Left ventricle myocardium inferior (tissue), 1 donor: ENCODE measurements around the gene GNG3. TPM values are rescaled to one million over a fixed set of nuclear protein-coding genes. Genes with fewer than 3 reads are reported as not detected.
"Not testable (repeated sequence)": the region's sequence is repeated elsewhere in the genome, so short reads cannot be mapped to it uniquely, and the experiment has no call there.

Source experiments
- DNase-seq: peaks from one replicate; pipeline ENCODE4 v3.0.0-alpha.2; 2020
- H3K27ac ChIP-seq: fragments of 200-600 bp; replicated peaks from 2 replicates; pipeline ENCODE4 v1.8.0; 2021
- H3K27me3 ChIP-seq: fragments of 200-600 bp; 2 replicates; pipeline ENCODE4 v1.8.0; 2021; ENCODE audit warnings: low read depth
- H3K36me3 ChIP-seq: fragments of 200-600 bp; 2 replicates; pipeline ENCODE4 v1.8.0; 2021
- H3K4me1 ChIP-seq: fragments of 200-600 bp; 2 replicates; pipeline ENCODE4 v1.8.0; 2021
- H3K4me3 ChIP-seq: fragments of 200-600 bp; 2 replicates; pipeline ENCODE4 v1.8.0; 2021; ENCODE audit warnings: mild to moderate bottlenecking, moderate library complexity
- H3K9me3 ChIP-seq: fragments of 200-600 bp; replicated peaks from 2 replicates; pipeline ENCODE4 v1.8.0; 2021
- CTCF ChIP-seq: fragments of 200-600 bp; IDR thresholded peaks from 2 replicates; pipeline ENCODE4 v1.8.0; 2021; ENCODE audit warnings: antibody characterized with exemption, mild to moderate bottlenecking, borderline replicate concordance
- intact Hi-C: fragments of 100-400 bp; cut with micrococcal nuclease; formaldehyde crosslinking; loops from one replicate; pipeline ENCODE4 v1.11.0; 2022
- total RNA-seq: library from RNA; stranded (reverse); fragmentation: NEBNext Ultra II Directional; extraction: Animal tissue kit (Norgen Biotek cat#: 25700); gene quantifications from one replicate; pipeline ENCODE4 v1.2.1, GENCODE V29; 2021
- donor health status: DM: no; HTN: yes; CAD: no; lungs with severe emphysema.

GNG3 gene
- total RNA-seq, 1 donor from 2014 or later = not detected

DNA sequence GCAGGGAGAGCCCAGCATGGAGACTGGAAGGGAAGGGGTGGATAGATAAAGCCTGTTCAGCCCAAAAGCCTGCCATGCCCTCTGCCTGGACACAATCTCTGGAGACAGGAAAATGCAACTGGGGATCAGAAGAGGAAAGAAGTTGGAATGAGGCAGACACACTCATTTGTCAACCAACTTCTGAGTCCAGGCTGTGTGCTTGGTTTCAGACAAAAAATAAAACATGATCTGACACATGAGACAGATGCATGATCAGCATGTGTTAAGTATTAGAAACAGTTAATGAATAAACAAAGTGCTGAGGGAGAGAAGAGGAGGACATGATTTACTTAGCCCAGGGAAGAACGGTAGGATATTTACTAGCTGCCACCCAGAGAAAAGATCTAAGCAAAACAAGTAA is 19.0 kb upstream of the GNG3 start:
- intact Hi-C loops = no loop called here
- DNase-seq = no peak
- H3K27ac ChIP-seq = peak overlapping the region; percentile 79
- H3K4me1 ChIP-seq = peaks cover 31% of the 10 kb centered on the region
- peak overlapping the region; percentile 61 for H3K4me3 ChIP-seq
- peaks cover 30% of the 10 kb centered on the region for H3K36me3 ChIP-seq
- peaks cover 6% of the 10 kb centered on the region for H3K27me3 ChIP-seq
- H3K9me3 ChIP-seq = no peaks in the 10 kb centered on the region
- TF ChIP-seq CTCF = no peak

DNA sequence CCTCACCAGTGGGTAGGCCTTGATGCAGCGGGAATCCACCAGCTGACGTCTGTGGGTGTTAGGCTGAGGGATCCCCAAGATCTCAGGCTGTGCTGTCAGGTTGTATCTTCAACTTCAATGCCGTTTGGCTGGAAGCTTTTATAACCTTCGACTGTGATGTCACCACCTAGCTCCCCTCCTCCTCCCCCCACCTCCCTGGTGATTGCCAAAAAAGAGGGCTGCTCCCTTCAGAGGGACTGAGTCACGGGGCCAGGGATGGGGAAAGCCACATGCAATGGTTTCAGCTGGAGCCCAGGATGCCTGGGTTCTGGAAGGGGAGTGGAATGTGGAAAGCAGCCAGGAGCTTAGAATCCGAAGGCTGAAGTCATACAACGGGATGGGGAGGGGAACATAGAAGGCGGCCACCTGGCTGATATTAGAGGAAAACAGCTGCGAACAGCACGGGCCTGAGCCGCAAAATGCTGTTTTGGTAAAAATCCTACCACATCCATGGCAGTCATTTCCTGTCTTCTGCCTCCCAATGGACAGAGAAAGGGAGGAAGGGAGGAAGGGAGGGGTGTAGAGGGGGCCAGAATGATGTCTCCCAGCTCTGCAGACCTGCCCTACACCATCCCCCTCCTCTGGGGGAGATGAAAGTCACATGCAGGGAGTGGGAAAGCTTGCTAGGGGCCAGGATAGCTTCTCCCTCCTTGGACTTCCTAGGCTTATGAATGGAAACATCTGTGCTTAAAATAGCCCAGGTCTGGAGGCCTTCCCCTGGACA is 17.9 kb upstream of the GNG3 start, which contains the start of gene LRRN4CL:
LRRN4CL (minus strand) TSS at position 110 of the 763 bp plus-strand sequence. CDS start 1,022 bp downstream, outside the sequence.
- Histone ChIP-seq H3K27ac (peak within 1 kb of the TSS; percentile 79), H3K9me3 (no peaks in the 10 kb centered on the region), H3K4me3 (peak within 1 kb of the TSS; percentile 61), H3K27me3 (peaks cover 6% of the 10 kb centered on the region), H3K4me1 (peaks cover 36% of the 10 kb centered on the region), H3K36me3 (peaks cover 30% of the 10 kb centered on the region)
- no peak for TF ChIP-seq CTCF
- peak; percentile 79 for DNase-seq
- intact Hi-C loops = loop anchor here (10.0 kb wide), 1 partner anchor 305 kb away; no protein-coding TSS in a partner anchor

DNA sequence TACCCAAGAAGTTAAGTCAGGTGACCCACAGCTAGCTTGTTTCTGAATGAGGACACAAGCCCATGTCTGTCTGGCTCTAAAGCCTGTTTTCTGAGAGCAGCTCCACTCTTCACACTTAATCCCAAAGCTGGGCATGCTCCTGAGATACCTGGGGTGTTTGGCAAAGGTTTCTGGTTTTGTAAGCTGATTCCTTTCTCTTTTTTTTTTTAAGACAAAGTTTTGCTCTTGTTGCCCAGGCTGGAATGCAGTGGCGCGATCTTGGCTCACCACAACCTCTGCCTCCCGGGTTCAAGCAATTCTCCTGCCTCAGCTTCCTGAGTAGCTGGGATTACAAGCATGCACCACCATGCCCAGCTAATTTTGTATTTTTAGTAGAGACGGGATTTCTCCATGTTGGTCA is 13.9 kb upstream of the GNG3 start:
- H3K4me1 ChIP-seq = peaks cover 31% of the 10 kb centered on the region
- peaks cover 30% of the 10 kb centered on the region for H3K36me3 ChIP-seq
- intact Hi-C loops = loop anchor here (10.0 kb wide), 1 partner anchor 309 kb away; no protein-coding TSS in a partner anchor
- H3K27ac ChIP-seq, DNase-seq, H3K4me3 ChIP-seq, H3K9me3 ChIP-seq, H3K27me3 ChIP-seq: not testable (repeated sequence)

DNA sequence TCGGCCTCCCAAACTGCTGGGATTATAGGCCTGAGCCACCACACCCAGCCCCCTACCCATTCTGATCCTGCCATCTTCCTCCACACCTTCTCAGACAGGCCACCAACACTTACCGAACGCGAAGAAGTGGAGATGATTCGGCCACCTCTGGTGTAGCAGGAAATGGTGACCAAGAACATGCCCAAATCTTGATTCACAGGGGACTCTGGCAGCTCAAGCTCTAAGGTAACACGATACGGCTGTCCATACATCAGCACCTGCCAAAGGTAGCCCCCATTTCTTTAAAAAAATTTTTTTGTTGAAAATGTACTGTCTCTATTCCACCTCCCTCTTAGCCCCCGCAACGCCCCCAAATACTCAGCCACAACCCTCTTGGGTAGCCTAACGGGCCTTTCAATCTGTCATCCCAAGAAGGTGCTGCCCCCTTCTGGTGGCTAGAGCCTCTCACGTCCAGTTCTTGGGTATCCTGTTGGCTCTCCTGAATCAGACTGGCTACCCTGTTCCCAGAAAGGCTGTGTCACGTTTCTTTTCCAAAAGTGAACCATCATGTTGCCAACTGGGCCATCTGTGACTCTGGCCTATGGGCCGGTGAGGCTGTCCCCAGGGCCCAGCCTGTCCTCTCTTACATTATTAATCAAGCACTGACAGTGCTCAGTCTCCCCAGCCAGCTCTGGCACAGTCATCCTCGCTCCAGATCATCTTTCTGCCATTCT is 12.9 kb upstream of the GNG3 start:
- peaks cover 30% of the 10 kb centered on the region for H3K36me3 ChIP-seq
- DNase-seq = peak; percentile 70
- no peaks in the 10 kb centered on the region for H3K9me3 ChIP-seq
- peaks cover 24% of the 10 kb centered on the region for H3K4me1 ChIP-seq
- intact Hi-C loops = loop anchor here (10.0 kb wide), 1 partner anchor 310 kb away; no protein-coding TSS in a partner anchor
- H3K4me3 ChIP-seq = no peak overlapping the region
- H3K27ac ChIP-seq = peak overlapping the region; percentile 31
- peak; percentile 86 for TF ChIP-seq CTCF
- H3K27me3 ChIP-seq = no peaks in the 10 kb centered on the region

- Histone ChIP-seq H3K4me3 (no peak overlapping the region), H3K36me3 (peaks cover 17% of the 10 kb centered on the region), H3K9me3 (no peaks in the 10 kb centered on the region), H3K27ac (no peak overlapping the region), H3K27me3 (no peaks in the 10 kb centered on the region), H3K4me1 (peaks cover 21% of the 10 kb centered on the region)
- no peak for DNase-seq
- no peak for TF ChIP-seq CTCF
- intact Hi-C loops = no loop called here
Measured at GRCh38 chr11:62702246-62702645, 5.2 kb upstream of the GNG3 start.

GRCh38 chr11:62703921-62704320 is 3.6 kb upstream of the GNG3 start:
- H3K4me1 ChIP-seq = peaks cover 37% of the 10 kb centered on the region
- H3K27me3 ChIP-seq, H3K9me3 ChIP-seq, DNase-seq, H3K4me3 ChIP-seq, H3K27ac ChIP-seq, intact Hi-C loops: not testable (repeated sequence)
- H3K36me3 ChIP-seq = peaks cover 17% of the 10 kb centered on the region
